ENCODE measurements around the gene ABHD14A. TPM values are rescaled to one million over a fixed set of nuclear protein-coding genes. Genes with fewer than 3 reads are reported as not detected.

ABHD14A gene
- total RNA-seq, 1 donor from 2014 or later: 14.8 TPM

GRCh38 chr3:51968883-51969678, 5.8 kb upstream of the ABHD14A start:
- Mint-ChIP-seq H3K9me3 (no peaks in the 10 kb centered on the region), H3K4me1 (peaks cover 48% of the 10 kb centered on the region), H3K27me3 (ENCODE audit: low read depth) (no peaks in the 10 kb centered on the region), H3K36me3 (ENCODE audit: low read depth) (no peaks in the 10 kb centered on the region), H3K4me3 (peak overlapping the region; percentile 93), H3K27ac (ENCODE audit: unreplicated experiment) (peak overlapping the region; percentile 98)
- TF ChIP-seq CTCF (conservative IDR thresholded peaks at IDR 0.05): no peak
- DNase-seq (ENCODE audit: low read depth, low spot score): no peak

- Mint-ChIP-seq H3K4me1 (peaks cover 46% of the 10 kb centered on the region), H3K4me3 (no peak overlapping the region), H3K27me3 (ENCODE audit: low read depth) (no peaks in the 10 kb centered on the region), H3K36me3 (ENCODE audit: low read depth) (no peaks in the 10 kb centered on the region), H3K27ac (ENCODE audit: unreplicated experiment) (no peak overlapping the region), H3K9me3 (no peaks in the 10 kb centered on the region)
- no peak for TF ChIP-seq CTCF (conservative IDR thresholded peaks at IDR 0.05)
- DNase-seq (ENCODE audit: low read depth, low spot score): no peak
Observed at GRCh38 chr3:51969841-51970240, 5.0 kb upstream of the ABHD14A start.

GRCh38 chr3:51970606-51971300, 4.1 kb upstream of the ABHD14A start:
- peaks cover 45% of the 10 kb centered on the region for H3K4me1 Mint-ChIP-seq
- no peak for TF ChIP-seq CTCF (conservative IDR thresholded peaks at IDR 0.05)
- H3K36me3 Mint-ChIP-seq (ENCODE audit: low read depth): no peaks in the 10 kb centered on the region
- no peak for DNase-seq (ENCODE audit: low read depth, low spot score)
- H3K27ac Mint-ChIP-seq (ENCODE audit: unreplicated experiment): no peak overlapping the region
- no peaks in the 10 kb centered on the region for H3K27me3 Mint-ChIP-seq (ENCODE audit: low read depth)
- no peaks in the 10 kb centered on the region for H3K9me3 Mint-ChIP-seq
- peak overlapping the region; percentile 72 for H3K4me3 Mint-ChIP-seq

- DNase-seq (ENCODE audit: low read depth, low spot score): no peak
- H3K4me1 Mint-ChIP-seq: peaks cover 41% of the 10 kb centered on the region
- H3K4me3 Mint-ChIP-seq: peak overlapping the region; percentile 72
- no peaks in the 10 kb centered on the region for H3K27me3 Mint-ChIP-seq (ENCODE audit: low read depth)
- no peaks in the 10 kb centered on the region for H3K9me3 Mint-ChIP-seq
- no peaks in the 10 kb centered on the region for H3K36me3 Mint-ChIP-seq (ENCODE audit: low read depth)
- no peak for TF ChIP-seq CTCF (conservative IDR thresholded peaks at IDR 0.05)
- H3K27ac Mint-ChIP-seq (ENCODE audit: unreplicated experiment): no peak overlapping the region
Observed at GRCh38 chr3:51971350-51971749, 3.5 kb upstream of the ABHD14A start.

- no peaks in the 10 kb centered on the region for H3K36me3 Mint-ChIP-seq (ENCODE audit: low read depth)
- peak overlapping the region; percentile 67 for H3K27ac Mint-ChIP-seq (ENCODE audit: unreplicated experiment)
- H3K27me3 Mint-ChIP-seq (ENCODE audit: low read depth): no peaks in the 10 kb centered on the region
- TF ChIP-seq CTCF (conservative IDR thresholded peaks at IDR 0.05): no peak
- no peaks in the 10 kb centered on the region for H3K9me3 Mint-ChIP-seq
- peaks cover 27% of the 10 kb centered on the region for H3K4me1 Mint-ChIP-seq
- no peak for DNase-seq (ENCODE audit: low read depth, low spot score)
- H3K4me3 Mint-ChIP-seq: peak overlapping the region; percentile 90
Observed at GRCh38 chr3:51974277-51974962, 444 bp upstream of the ABHD14A start.
